HepG2 (cell line): Measurements from ENCODE around the gene SLC25A22. TPM values are rescaled to one million over a fixed set of nuclear protein-coding genes. Genes with fewer than 3 reads are reported as not detected.
A peak's percentile ranks its signal among the peaks of the same experiment; 100 is the strongest.

Source experiments
- AGO2 ChIP-seq: fragments of 200-400 bp; formaldehyde crosslinking; optimal IDR thresholded peaks from 2 replicates; pipeline ENCODE3; 2017; ENCODE audit warnings: mild to moderate bottlenecking, low read depth, low read length, moderate library complexity
- BHLHE40 ChIP-seq: IDR thresholded peaks from 2 replicates; pipeline ENCODE4 v1.6.1; 2011; ENCODE audit warnings: low read length, improper control_type of control experiment
- CBFB ChIP-seq: sonication (generic); formaldehyde crosslinking; IDR thresholded peaks from 2 replicates; pipeline ENCODE4 v1.4.0; 2020; ENCODE audit warnings: missing genetic modification reagents
- HOXA9 ChIP-seq: sonication (generic); formaldehyde crosslinking; IDR thresholded peaks from 2 replicates; pipeline ENCODE4 v1.8.1; 2022; ENCODE audit warnings: missing genetic modification reagents, mild to moderate bottlenecking, moderate library complexity, borderline replicate concordance
- KDM4B ChIP-seq: sonication (generic); formaldehyde crosslinking; IDR thresholded peaks from 2 replicates; pipeline ENCODE4 v1.4.0; 2020; ENCODE audit warnings: missing genetic modification reagents
- MTF1 ChIP-seq: sonication (generic); formaldehyde crosslinking; IDR thresholded peaks from 2 replicates; pipeline ENCODE4 v1.5.0; 2020; ENCODE audit warnings: missing genetic modification reagents
- NFRKB ChIP-seq: fragments of 450-650 bp; IDR thresholded peaks from 2 replicates; pipeline ENCODE4 v1.6.1; 2017
- POLR2A ChIP-seq, 2 experiments: IDR thresholded peaks; 2 replicates each; pipeline ENCODE4 v1.6.1; 2011; ENCODE audit warnings: low read depth in 2 of 2, low read length in 2 of 2, mild to moderate bottlenecking in 1 of 2, moderate library complexity in 1 of 2; ENCODE audit not compliant: insufficient read depth in 1 of 2
- PRMT3 ChIP-seq: sonication (generic); formaldehyde crosslinking; IDR thresholded peaks from 2 replicates; pipeline ENCODE4 v1.8.1; 2022; ENCODE audit warnings: low read depth, mild to moderate bottlenecking, moderate library complexity, missing genetic modification reagents, borderline replicate concordance
- SRF ChIP-seq: IDR thresholded peaks from 2 replicates; pipeline ENCODE4 v1.6.1; 2011; ENCODE audit warnings: mild to moderate bottlenecking, low read depth, low read length, moderate library complexity
- SSRP1 ChIP-seq: IDR thresholded peaks from 2 replicates; pipeline ENCODE4 v1.6.1; 2016; ENCODE audit warnings: control low read depth
- TAF1 ChIP-seq: sonication (generic); formaldehyde crosslinking; IDR thresholded peaks from 2 replicates; pipeline ENCODE4 v1.4.0; 2020; ENCODE audit warnings: missing genetic modification reagents
- TCF7 ChIP-seq: sonication (generic); IDR thresholded peaks from 2 replicates; pipeline ENCODE4 v1.6.1; 2016; ENCODE audit warnings: antibody characterized with exemption, low read depth
- XBP1 ChIP-seq: sonication (generic); formaldehyde crosslinking; IDR thresholded peaks from 2 replicates; pipeline ENCODE4 v1.5.0; 2020; ENCODE audit warnings: missing genetic modification reagents
- ZBED4 ChIP-seq: sonication (generic); formaldehyde crosslinking; IDR thresholded peaks from 2 replicates; pipeline ENCODE4 v1.4.0; 2020; ENCODE audit warnings: missing genetic modification reagents, borderline replicate concordance
- ZC3H13 ChIP-seq: sonication (generic); formaldehyde crosslinking; IDR thresholded peaks from 2 replicates; pipeline ENCODE4 v1.8.1; 2023; ENCODE audit warnings: mild to moderate bottlenecking, missing genetic modification reagents, moderate library complexity
- ZFP82 ChIP-seq: sonication (generic); formaldehyde crosslinking; IDR thresholded peaks from 2 replicates; pipeline ENCODE4 v1.5.1; 2020; ENCODE audit warnings: mild to moderate bottlenecking, missing genetic modification reagents, borderline replicate concordance
- ZNF224 ChIP-seq: sonication (generic); formaldehyde crosslinking; IDR thresholded peaks from 2 replicates; pipeline ENCODE4 v1.5.0; 2020; ENCODE audit warnings: mild to moderate bottlenecking, missing genetic modification reagents
- ZNF263 ChIP-seq: sonication (generic); formaldehyde crosslinking; IDR thresholded peaks from 2 replicates; pipeline ENCODE4 v1.4.0; 2020; ENCODE audit warnings: missing genetic modification reagents
- ZNF629 ChIP-seq: sonication (generic); formaldehyde crosslinking; conservative IDR thresholded peaks from 2 replicates; pipeline ENCODE4 v1.5.0; 2020; ENCODE audit warnings: missing genetic modification reagents
- polyA plus RNA-seq, 8 experiments: library from polyadenylated mRNA; depleted of rRNA in 3 of 8; stranded (reverse) in 7 of 8; unstranded in 1 of 8; fragments of >200 nt; fragmentation: Illumina TruSeq in 4 of 8; extraction: Trizol in 4 of 8; gene quantifications; 2 replicates each; pipeline versions ENCODE4 v1.2.1 to v1.2.3, GENCODE V29; 2011 to 2016; ENCODE audit warnings: low read depth in 4 of 8, missing spikeins in 1 of 8, mixed read lengths in 1 of 8; ENCODE audit not compliant: insufficient read depth in 1 of 8
- total RNA-seq, 5 experiments: library from RNA; depleted of rRNA; stranded (reverse); fragments of >200 nt; fragmentation: Illumina TruSeq; extraction: Trizol; gene quantifications; 2 replicates each; pipeline ENCODE4 v1.2.3, GENCODE V29; 2016; ENCODE audit warnings: low read depth in 1 of 5
- TF ChIP-seq, protein P1 (sequence below): sonication (generic); IDR thresholded peaks from 2 replicates; pipeline ENCODE4 v1.6.1; 2016; ENCODE audit warnings: low read depth, borderline replicate concordance
- TF ChIP-seq, protein P2 (sequence below): sonication (generic); formaldehyde crosslinking; IDR thresholded peaks from 2 replicates; pipeline ENCODE4 v1.5.1; 2020; ENCODE audit warnings: mild to moderate bottlenecking, missing genetic modification reagents, borderline replicate concordance

SLC25A22 gene
- total and polyA plus RNA-seq, 2 of the 13 experiments (the other 11 are each of a cell fraction or from before 2014, with no cell fraction given): 12.4 to 19.2 TPM

DNA sequence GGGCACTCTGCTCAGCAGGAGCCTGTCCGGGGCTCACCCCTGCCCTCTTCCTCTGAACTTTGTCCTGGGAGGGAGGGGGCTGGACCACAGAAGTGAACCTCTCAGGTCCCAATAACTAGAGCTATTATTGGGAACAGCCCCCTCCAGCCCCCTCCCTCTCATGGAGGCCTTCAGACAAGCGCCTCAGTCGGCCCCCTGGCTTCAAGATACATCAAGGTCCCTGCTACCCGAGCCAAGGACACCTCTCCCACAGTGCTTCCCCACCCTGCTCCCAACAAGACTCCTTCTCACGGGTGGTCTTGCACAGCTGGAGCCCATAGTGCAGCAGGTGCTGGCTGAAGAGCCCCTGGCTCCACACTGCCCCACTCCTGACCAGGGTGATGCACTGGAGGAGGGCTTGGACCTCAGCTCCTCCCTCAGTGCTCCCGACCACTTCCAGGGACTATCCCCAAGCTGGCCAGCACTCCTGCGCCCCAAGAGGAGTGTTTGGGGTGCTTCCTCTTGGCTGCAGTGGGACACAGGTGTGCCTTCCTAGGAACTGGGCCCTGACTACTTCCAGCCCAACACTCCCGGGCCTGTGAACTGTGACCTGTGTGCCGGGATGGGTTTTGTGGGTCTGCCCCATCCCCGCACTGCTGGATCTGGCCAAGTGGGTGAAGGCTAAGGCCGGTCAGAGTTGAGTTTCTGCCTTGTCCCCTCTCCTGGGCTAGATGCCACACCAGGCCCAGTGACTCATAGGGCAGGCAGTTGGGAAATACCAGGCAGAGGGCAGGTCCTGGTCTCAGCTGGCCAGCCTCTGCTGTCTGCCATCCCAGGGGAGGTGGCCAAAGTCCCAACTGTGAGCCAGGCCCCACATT lies 22.8 kb upstream of the SLC25A22 start (continued):
- TF ChIP-seq PRMT3 (no peak), AGO2 (peak; percentile 75), ZFP82 (no peak), MTF1 (CRISPR knock-in tag) (no peak), CBFB (CRISPR knock-in tag) (no peak), ZNF629 (CRISPR knock-in tag) (no peak), POLR2A (IDR thresholded peaks at IDR 0.05; ENCODE audit: insufficient read depth in 1 of 2, low read depth in 2 of 2, low read length in 2 of 2) (no peak), TAF1 (CRISPR knock-in tag) (no peak), XBP1 (CRISPR knock-in tag) (no peak), ZNF263 (CRISPR knock-in tag) (peak; percentile 77; the same call in 1 of the 2 replicates), SSRP1 (CRISPR knock-in tag) (no peak), HOXA9 (no peak), BHLHE40 (no peak), ZBED4 (no peak), ZC3H13 (no peak), KDM4B (CRISPR knock-in tag) (no peak), SRF (no peak), ZNF224 (no peak), TCF7 (no peak), NFRKB (no peak)
- TF ChIP-seq, protein P1, sequence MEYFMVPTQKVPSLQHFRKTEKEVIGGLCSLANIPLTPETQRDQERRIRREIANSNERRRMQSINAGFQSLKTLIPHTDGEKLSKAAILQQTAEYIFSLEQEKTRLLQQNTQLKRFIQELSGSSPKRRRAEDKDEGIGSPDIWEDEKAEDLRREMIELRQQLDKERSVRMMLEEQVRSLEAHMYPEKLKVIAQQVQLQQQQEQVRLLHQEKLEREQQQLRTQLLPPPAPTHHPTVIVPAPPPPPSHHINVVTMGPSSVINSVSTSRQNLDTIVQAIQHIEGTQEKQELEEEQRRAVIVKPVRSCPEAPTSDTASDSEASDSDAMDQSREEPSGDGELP: peak; percentile 87; the same call in 1 of the 2 replicates
- TF ChIP-seq, protein P2, sequence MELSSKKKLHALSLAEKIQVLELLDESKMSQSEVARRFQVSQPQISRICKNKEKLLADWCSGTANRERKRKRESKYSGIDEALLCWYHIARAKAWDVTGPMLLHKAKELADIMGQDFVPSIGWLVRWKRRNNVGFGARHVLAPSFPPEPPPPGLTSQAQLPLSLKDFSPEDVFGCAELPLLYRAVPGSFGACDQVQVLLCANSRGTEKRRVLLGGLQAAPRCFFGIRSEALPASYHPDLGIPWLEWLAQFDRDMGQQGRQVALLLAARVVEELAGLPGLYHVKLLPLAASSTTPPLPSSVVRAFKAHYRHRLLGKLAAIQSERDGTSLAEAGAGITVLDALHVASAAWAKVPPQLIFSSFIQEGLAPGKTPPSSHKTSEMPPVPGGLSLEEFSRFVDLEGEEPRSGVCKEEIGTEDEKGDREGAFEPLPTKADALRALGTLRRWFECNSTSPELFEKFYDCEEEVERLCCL (CRISPR knock-in tag): no peak
